Astrocyte (in vitro differentiated cells and primary cell): ENCODE data around the gene CAMKMT. TPM values are rescaled to one million over a fixed set of nuclear protein-coding genes. Genes with fewer than 3 reads are reported as not detected.

Source experiments
- DNase-seq: peaks from one replicate; pipeline ENCODE4 v3.0.0-alpha.2; 2010; ENCODE audit warnings: low read depth
- FAIRE-seq: peaks from 2 replicates; lab custom pipeline; 2011; peaks lifted over from hg19 to GRCh38; lab: Jason Lieb, UNC
- H2AFZ ChIP-seq: 2 replicates; pipeline ENCODE4 v1.6.0; 2012; ENCODE audit warnings: low read depth, low read length, inconsistent platforms
- H3K27ac ChIP-seq: 2 replicates; pipeline ENCODE4 v1.5.1; 2011; ENCODE audit warnings: low read depth, low read length, inconsistent platforms
- H3K27me3 ChIP-seq: 2 replicates; pipeline ENCODE4 v1.6.0; 2011; ENCODE audit warnings: low read length, inconsistent platforms; ENCODE audit not compliant: insufficient read depth
- H3K36me3 ChIP-seq: 2 replicates; pipeline ENCODE4 v1.5.1; 2011; ENCODE audit warnings: low read length, inconsistent platforms; ENCODE audit not compliant: insufficient read depth
- H3K4me1 ChIP-seq: 2 replicates; pipeline ENCODE4 v1.5.1; 2011; ENCODE audit warnings: low read length, inconsistent platforms; ENCODE audit not compliant: insufficient read depth
- H3K4me2 ChIP-seq: 2 replicates; pipeline ENCODE4 v1.6.0; 2012; ENCODE audit warnings: low read length, inconsistent platforms
- H3K4me3 ChIP-seq: 2 replicates; pipeline ENCODE4 v1.5.1; 2011; ENCODE audit warnings: low read depth, mild to moderate bottlenecking, low read length, inconsistent platforms; ENCODE audit not compliant: insufficient read depth
- H3K79me2 ChIP-seq: 2 replicates; pipeline ENCODE4 v1.6.0; 2012; ENCODE audit warnings: mild to moderate bottlenecking, low read length, inconsistent platforms; ENCODE audit not compliant: insufficient read depth
- H3K9ac ChIP-seq: 2 replicates; pipeline ENCODE4 v1.6.0; 2012; ENCODE audit warnings: mild to moderate bottlenecking, low read length, inconsistent platforms
- H3K9me3 ChIP-seq: 2 replicates; pipeline ENCODE4 v1.5.1; 2012; ENCODE audit warnings: low read depth, mild to moderate bottlenecking, low read length, inconsistent platforms; ENCODE audit not compliant: insufficient read depth
- H4K20me1 ChIP-seq: 2 replicates; pipeline ENCODE4 v1.6.0; 2012; ENCODE audit warnings: low read length, inconsistent platforms; ENCODE audit not compliant: insufficient read depth
- H3K27ac Mint-ChIP-seq: one replicate; pipeline ENCODE4 v1.8.0; 2021; ENCODE audit warnings: mild to moderate bottlenecking, mixed read lengths; ENCODE audit not compliant: unreplicated experiment
- H3K27me3 Mint-ChIP-seq: one replicate; pipeline ENCODE4 v1.8.0; 2021; ENCODE audit warnings: low read depth, mixed read lengths; ENCODE audit not compliant: unreplicated experiment
- H3K36me3 Mint-ChIP-seq: one replicate; pipeline ENCODE4 v1.8.0; 2021; ENCODE audit warnings: low read depth, mixed read lengths; ENCODE audit not compliant: unreplicated experiment
- H3K4me1 Mint-ChIP-seq: one replicate; pipeline ENCODE4 v1.8.0; 2021; ENCODE audit warnings: low read depth, mixed read lengths; ENCODE audit not compliant: unreplicated experiment
- H3K4me3 Mint-ChIP-seq: one replicate; pipeline ENCODE4 v1.8.0; 2021; ENCODE audit warnings: mild to moderate bottlenecking, moderate library complexity, mixed read lengths; ENCODE audit not compliant: unreplicated experiment
- H3K9me3 Mint-ChIP-seq: one replicate; pipeline ENCODE4 v1.8.0; 2021; ENCODE audit warnings: mild to moderate bottlenecking, mixed read lengths; ENCODE audit not compliant: unreplicated experiment
- EZH2 ChIP-seq: IDR thresholded peaks from 2 replicates; pipeline ENCODE4 v1.6.1; 2012; ENCODE audit warnings: mild to moderate bottlenecking, low read length, inconsistent platforms; ENCODE audit not compliant: insufficient read depth
- total RNA-seq: library from RNA; stranded (reverse); gene quantifications from 2 replicates; pipeline ENCODE4 v1.2.1, GENCODE V29; 2021
- TF ChIP-seq, protein P1 (sequence below): IDR thresholded peaks from 2 replicates; pipeline ENCODE4 v1.5.1; 2011; ENCODE audit warnings: low read depth, mild to moderate bottlenecking, inconsistent platforms, low read length, moderate library complexity; ENCODE audit not compliant: insufficient read depth

Gene CAMKMT
- total RNA-seq, 1 donor from 2014 or later = 9.3 TPM

DNA sequence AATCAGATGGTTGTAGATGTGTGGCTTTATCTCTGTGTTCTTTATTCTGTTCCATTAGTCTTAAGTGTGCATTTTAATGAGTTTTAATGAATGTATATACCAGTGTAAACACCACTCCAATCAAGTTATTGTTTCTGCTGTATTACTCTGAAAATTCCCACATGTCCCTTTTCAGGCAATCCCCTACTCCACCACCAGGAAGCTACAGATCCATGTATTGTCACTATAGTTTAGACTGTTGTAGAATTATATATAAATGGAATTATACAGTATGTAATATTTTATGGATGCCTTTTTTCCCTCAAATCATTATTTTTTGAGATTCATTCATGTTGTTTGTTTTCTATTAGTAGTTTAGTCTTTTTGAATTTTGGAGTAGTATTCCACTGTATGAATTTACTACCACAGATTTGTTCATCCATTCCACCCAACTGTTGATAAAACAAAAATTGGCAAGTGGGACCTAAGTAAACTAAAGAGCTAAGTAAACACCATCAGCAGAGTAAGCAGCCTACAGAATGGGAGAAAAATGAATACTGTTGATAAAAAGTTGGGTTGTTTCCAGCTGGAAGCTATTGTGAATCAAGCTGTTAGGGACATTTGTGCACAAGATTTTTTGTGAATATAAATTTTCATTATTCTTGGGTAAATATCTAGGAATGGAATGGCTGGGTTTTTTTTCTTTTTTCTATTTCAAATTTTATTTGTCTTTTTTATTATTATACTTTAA lies 262.0 kb downstream of the CAMKMT start:
- DNase-seq (no peak), FAIRE-seq (no peak)
- Mint-ChIP-seq H3K36me3 (no peaks in the 10 kb centered on the region), H3K4me3 (no peak overlapping the region), H3K27ac (no peak overlapping the region), H3K27me3 (no peaks in the 10 kb centered on the region), H3K4me1 (no peaks in the 10 kb centered on the region), H3K9me3 (no peaks in the 10 kb centered on the region)
- Histone ChIP-seq H2AFZ (no peak overlapping the region), H3K4me3 (no peak overlapping the region), H3K4me2 (no peak overlapping the region), H3K36me3 (no peaks in the 10 kb centered on the region), H3K27ac (no peak overlapping the region), H3K9ac (no peak overlapping the region), H3K9me3 (no peaks in the 10 kb centered on the region), H3K27me3 (no peaks in the 10 kb centered on the region), H4K20me1 (no peaks in the 10 kb centered on the region), H3K4me1 (no peaks in the 10 kb centered on the region), H3K79me2 (no peaks in the 10 kb centered on the region)
- TF ChIP-seq, protein P1, sequence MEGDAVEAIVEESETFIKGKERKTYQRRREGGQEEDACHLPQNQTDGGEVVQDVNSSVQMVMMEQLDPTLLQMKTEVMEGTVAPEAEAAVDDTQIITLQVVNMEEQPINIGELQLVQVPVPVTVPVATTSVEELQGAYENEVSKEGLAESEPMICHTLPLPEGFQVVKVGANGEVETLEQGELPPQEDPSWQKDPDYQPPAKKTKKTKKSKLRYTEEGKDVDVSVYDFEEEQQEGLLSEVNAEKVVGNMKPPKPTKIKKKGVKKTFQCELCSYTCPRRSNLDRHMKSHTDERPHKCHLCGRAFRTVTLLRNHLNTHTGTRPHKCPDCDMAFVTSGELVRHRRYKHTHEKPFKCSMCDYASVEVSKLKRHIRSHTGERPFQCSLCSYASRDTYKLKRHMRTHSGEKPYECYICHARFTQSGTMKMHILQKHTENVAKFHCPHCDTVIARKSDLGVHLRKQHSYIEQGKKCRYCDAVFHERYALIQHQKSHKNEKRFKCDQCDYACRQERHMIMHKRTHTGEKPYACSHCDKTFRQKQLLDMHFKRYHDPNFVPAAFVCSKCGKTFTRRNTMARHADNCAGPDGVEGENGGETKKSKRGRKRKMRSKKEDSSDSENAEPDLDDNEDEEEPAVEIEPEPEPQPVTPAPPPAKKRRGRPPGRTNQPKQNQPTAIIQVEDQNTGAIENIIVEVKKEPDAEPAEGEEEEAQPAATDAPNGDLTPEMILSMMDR = no peak
- no peak for TF ChIP-seq EZH2

DNA sequence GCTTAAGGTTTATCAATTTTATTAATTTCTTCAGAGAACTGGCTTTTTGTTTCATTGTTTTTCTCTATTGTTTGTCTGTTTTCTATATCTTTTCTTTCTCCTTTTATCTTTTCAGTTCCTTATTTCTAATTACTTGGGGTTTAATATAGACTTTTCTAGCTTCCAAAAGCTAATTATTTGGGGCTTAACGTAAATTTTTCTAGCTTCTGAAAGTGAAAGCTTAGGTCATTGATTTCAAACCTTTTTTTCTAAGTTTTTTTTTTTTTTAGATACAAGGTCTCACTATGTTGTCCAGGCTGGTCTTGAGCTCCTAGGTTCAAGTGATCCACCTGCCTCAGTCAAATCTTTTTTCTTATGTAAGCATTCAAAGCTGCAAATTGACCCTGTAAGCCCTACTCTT lies 266.6 kb downstream of the CAMKMT start:
- Mint-ChIP-seq H3K9me3 (no peaks in the 10 kb centered on the region), H3K27me3 (no peaks in the 10 kb centered on the region), H3K36me3 (no peaks in the 10 kb centered on the region), H3K27ac (no peak overlapping the region), H3K4me3 (no peak overlapping the region), H3K4me1 (no peaks in the 10 kb centered on the region)
- Histone ChIP-seq H3K27ac (no peak overlapping the region), H3K79me2 (no peaks in the 10 kb centered on the region), H3K9me3 (no peaks in the 10 kb centered on the region), H3K4me2 (no peak overlapping the region), H2AFZ (no peak overlapping the region), H3K36me3 (no peaks in the 10 kb centered on the region), H3K9ac (no peak overlapping the region), H3K4me3 (no peak overlapping the region), H3K4me1 (no peaks in the 10 kb centered on the region), H4K20me1 (no peaks in the 10 kb centered on the region), H3K27me3 (no peaks in the 10 kb centered on the region)
- no peak for FAIRE-seq
- TF ChIP-seq, protein P1 = no peak
- no peak for TF ChIP-seq EZH2
- no peak for DNase-seq

DNA sequence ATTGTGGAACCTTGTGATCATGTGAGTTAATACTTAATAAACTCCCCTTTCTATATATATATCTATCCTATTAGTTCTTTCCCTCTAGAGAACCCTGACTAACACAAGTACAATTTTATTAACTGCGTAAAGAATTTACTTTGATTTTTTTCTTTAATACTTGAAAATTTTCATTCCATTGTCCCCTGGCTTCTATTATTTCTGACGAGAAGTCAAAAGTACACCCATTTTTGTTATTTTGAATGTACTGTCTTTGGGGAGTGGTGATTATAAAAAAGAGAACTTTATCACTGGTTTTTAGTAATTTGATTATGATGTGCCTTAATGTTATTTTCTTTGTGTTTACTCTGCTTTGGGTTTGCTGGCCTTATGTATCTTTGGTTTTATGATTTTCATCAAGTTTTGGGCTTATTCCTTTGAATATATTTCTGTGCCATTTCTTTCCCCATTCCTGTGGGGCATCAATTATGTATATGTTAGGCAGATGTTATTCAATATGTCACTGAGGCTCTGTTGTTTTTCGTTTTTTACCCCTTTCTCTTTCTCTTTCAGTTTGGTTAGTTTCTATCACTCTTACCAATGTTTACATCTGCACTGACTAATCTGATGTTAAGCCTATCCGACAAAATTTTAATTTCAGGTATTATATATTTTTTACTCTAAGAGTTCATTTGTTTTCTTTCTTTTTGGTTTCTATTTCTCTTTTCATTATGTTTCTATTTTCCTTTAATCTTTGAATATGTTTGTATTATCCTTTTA lies 271.4 kb downstream of the CAMKMT start:
- Histone ChIP-seq H3K4me2 (no peak overlapping the region), H3K4me1 (no peaks in the 10 kb centered on the region), H3K36me3 (no peaks in the 10 kb centered on the region), H3K9me3 (no peaks in the 10 kb centered on the region), H3K27ac (no peak overlapping the region), H3K9ac (no peak overlapping the region), H4K20me1 (no peaks in the 10 kb centered on the region), H3K27me3 (no peaks in the 10 kb centered on the region), H3K4me3 (no peak overlapping the region), H3K79me2 (no peaks in the 10 kb centered on the region), H2AFZ (no peak overlapping the region)
- Mint-ChIP-seq H3K27ac (no peak overlapping the region), H3K36me3 (no peaks in the 10 kb centered on the region), H3K27me3 (no peaks in the 10 kb centered on the region), H3K9me3 (no peaks in the 10 kb centered on the region), H3K4me1 (peaks cover 4% of the 10 kb centered on the region), H3K4me3 (no peak overlapping the region)
- TF ChIP-seq EZH2 = no peak
- TF ChIP-seq, protein P1 = no peak
- FAIRE-seq (no peak), DNase-seq (no peak)
